Osteocyte (in vitro differentiated cells): ENCODE data around the gene MRPL42. TPM values are rescaled to one million over a fixed set of nuclear protein-coding genes. Genes with fewer than 3 reads are reported as not detected.
A peak's percentile ranks its signal among the peaks of the same experiment; 100 is the strongest.

Experiments
- DNase-seq: peaks from one replicate; pipeline ENCODE4 v3.0.0; 2021; ENCODE audit warnings: mixed read lengths; ENCODE audit not compliant: unreplicated experiment; ENCODE audit errors: extremely low spot score
- H3K27ac Mint-ChIP-seq: one replicate; pipeline ENCODE4 v1.8.0; 2021; ENCODE audit warnings: mild to moderate bottlenecking, mixed read lengths; ENCODE audit not compliant: unreplicated experiment
- H3K27me3 Mint-ChIP-seq: one replicate; pipeline ENCODE4 v1.8.0; 2021; ENCODE audit warnings: mixed read lengths; ENCODE audit not compliant: unreplicated experiment
- H3K36me3 Mint-ChIP-seq: one replicate; pipeline ENCODE4 v1.8.0; 2021; ENCODE audit warnings: mixed read lengths; ENCODE audit not compliant: unreplicated experiment
- H3K4me1 Mint-ChIP-seq: one replicate; pipeline ENCODE4 v1.8.0; 2021; ENCODE audit warnings: mixed read lengths; ENCODE audit not compliant: unreplicated experiment
- H3K4me3 Mint-ChIP-seq: one replicate; pipeline ENCODE4 v1.8.0; 2021; ENCODE audit warnings: mild to moderate bottlenecking, moderate library complexity, mixed read lengths; ENCODE audit not compliant: unreplicated experiment
- H3K9me3 Mint-ChIP-seq: one replicate; pipeline ENCODE4 v1.8.0; 2021; ENCODE audit warnings: mixed read lengths; ENCODE audit not compliant: unreplicated experiment
- CTCF ChIP-seq: fragments of 200-600 bp; sonication (generic); IDR thresholded peaks from 2 replicates; pipeline ENCODE4 v1.5.0; 2021; ENCODE audit warnings: antibody characterized with exemption, mild to moderate bottlenecking, moderate library complexity
- total RNA-seq: library from RNA; stranded (reverse); gene quantifications from 2 replicates; pipeline ENCODE4 v1.2.1, GENCODE V29; 2021

Gene MRPL42
- total RNA-seq, 1 donor from 2014 or later, result 55.8 TPM

DNA sequence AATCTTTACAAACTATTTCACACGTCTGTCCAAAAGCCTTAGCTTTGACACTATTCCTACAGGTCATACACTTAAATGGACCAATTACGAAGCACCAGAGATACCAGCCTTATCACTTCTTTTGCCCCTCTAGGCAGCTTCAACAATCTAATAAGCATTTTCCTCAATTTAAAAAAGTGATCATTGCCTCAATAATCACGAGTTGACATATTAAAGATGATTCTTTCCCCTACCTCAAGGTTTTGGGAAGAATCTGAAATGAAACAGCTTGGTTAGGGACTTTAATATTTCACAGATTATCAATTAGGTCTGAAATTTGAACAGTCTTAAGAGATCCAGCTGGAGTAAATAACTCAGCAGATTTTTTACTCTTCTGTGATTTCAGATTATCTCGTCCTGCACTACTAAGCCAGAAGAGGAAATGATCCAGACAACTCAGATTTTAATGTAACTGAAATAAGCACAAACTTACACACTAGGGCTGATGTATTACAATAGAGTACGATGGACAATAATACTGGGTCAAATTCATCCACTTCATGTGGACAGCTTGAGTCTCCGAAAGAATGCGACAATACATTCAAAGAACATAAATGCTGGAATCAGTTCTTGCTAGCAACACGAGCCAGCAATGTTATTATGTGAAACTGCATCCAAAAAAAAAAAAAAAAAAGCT, 41.4 kb upstream of the MRPL42 start:
- no peak overlapping the region for H3K27ac Mint-ChIP-seq
- H3K4me3 Mint-ChIP-seq, result no peak overlapping the region
- TF ChIP-seq CTCF, result no peak
- H3K36me3 Mint-ChIP-seq, result peaks cover 2% of the 10 kb centered on the region
- no peaks in the 10 kb centered on the region for H3K27me3 Mint-ChIP-seq
- no peaks in the 10 kb centered on the region for H3K9me3 Mint-ChIP-seq
- no peak for DNase-seq
- H3K4me1 Mint-ChIP-seq, result peaks cover 52% of the 10 kb centered on the region

- no peak overlapping the region for H3K27ac Mint-ChIP-seq
- H3K4me1 Mint-ChIP-seq, result peaks cover 52% of the 10 kb centered on the region
Measured at GRCh38 chr12:93426412-93426805, 40.9 kb upstream of the MRPL42 start.

DNA sequence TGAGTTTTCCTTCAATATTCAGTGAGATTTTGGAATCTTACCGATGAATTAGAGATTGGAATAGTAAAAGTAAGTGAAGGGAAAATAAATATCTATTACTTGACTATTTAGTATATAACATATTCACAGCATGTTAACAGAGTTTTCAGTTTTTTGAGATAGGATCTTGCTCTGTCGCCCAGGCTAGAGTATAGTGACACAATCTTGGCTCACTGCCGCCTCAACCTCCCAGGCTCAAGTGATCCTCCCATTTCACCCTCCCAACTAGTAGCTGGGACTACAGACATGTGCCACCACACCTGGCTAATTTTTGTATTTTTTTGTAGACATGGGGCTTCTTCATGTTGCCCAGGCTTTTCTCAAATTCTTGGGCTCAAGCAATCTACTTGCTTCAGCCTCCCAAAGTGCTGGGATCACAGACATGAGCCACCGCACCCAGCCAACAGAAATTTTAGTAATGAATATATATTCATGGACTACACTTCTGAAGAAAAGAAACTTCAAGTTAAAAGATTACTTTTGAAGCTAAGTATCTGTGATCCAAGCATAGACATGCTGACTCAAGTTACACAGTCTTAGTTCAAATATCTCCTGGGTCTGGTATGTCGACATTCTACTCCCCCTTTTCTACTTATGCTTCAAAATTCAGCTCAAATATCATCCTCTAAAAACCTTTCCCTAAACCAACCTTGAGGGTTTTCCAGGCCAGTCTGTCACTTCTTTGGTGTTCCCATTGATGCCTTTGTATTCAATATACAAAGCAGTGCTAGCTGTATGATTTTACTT, 39.3 kb upstream of the MRPL42 start:
- Mint-ChIP-seq H3K4me3 (no peak overlapping the region), H3K4me1 (peaks cover 59% of the 10 kb centered on the region), H3K36me3 (no peaks in the 10 kb centered on the region), H3K27me3 (no peaks in the 10 kb centered on the region), H3K9me3 (no peaks in the 10 kb centered on the region), H3K27ac (peak overlapping the region; percentile 67)
- DNase-seq, result no peak
- TF ChIP-seq CTCF, result no peak

More at GRCh38 chr12:93426412-93426805, 40.9 kb upstream of the MRPL42 start:
- Mint-ChIP-seq H3K4me3 (no peak overlapping the region), H3K27me3 (no peaks in the 10 kb centered on the region), H3K36me3 (peaks cover 2% of the 10 kb centered on the region), H3K9me3 (no peaks in the 10 kb centered on the region)
- no peak for DNase-seq
- TF ChIP-seq CTCF, result no peak

DNA sequence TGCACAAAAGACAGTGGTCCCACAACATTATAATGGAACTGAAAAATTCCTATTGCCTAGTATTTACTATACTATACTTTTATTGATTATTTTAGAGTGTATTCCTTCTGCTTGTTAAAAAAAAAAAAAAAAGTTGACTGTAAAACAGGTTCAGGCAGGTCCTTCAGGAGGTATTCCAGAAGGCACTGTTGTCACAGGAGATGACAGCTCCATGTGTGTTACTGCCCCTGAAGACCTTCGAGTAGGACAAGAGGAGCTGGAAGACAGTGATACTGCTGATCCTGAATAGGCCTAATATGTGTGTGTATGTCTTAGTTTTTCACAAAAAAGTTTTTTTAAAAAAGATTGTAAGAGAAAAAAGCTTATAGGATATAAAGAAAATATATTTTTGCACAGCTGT, 37.9 kb upstream of the MRPL42 start:
- Mint-ChIP-seq H3K4me1 (peaks cover 63% of the 10 kb centered on the region), H3K27me3 (no peaks in the 10 kb centered on the region), H3K36me3 (no peaks in the 10 kb centered on the region), H3K9me3 (no peaks in the 10 kb centered on the region), H3K27ac (no peak overlapping the region), H3K4me3 (no peak overlapping the region)
- no peak for DNase-seq
- no peak for TF ChIP-seq CTCF

DNA sequence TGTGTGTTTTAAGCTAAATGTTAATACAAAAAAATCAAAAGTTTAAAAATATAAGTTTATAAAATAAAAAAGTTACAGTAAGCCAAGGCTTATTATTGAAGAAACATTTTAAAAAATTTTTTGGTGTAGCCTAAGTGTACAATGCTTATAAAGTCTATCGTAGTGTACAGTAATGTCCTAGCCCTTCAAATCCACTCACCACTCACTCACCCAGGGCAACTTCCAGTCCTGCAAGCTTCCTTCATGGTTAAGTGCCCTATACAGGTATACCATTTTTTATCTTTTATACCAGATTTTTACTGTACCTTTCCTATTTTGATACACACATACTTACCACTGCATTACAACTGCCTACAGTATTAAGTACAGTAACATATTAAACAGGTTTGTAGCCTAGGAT, 37.5 kb upstream of the MRPL42 start:
- Mint-ChIP-seq H3K27me3 (no peaks in the 10 kb centered on the region), H3K4me1 (peaks cover 62% of the 10 kb centered on the region)

More for the DNA sequence above, 37.5 kb upstream of the MRPL42 start:
- DNase-seq, result no peak
- Mint-ChIP-seq H3K9me3 (no peaks in the 10 kb centered on the region), H3K27ac (no peak overlapping the region), H3K4me3 (no peak overlapping the region), H3K36me3 (no peaks in the 10 kb centered on the region)
- TF ChIP-seq CTCF, result no peak
